Renal pelvis (tissue), 4 donors: ENCODE results near the gene TKT. TPM values are rescaled to one million over a fixed set of nuclear protein-coding genes. Genes with fewer than 3 reads are reported as not detected.

ENCODE experiments used
- DNase-seq: peaks from one replicate; pipeline ENCODE4 v3.0.0-alpha.2; 2013
- polyA plus RNA-seq, 3 donors: library from polyadenylated mRNA; unstranded; fragments of 120-200 nt; gene quantifications; one replicate each; pipeline ENCODE4 v1.2.1, GENCODE V29; 2013; ENCODE audit not compliant: insufficient read length in 3 of 3

TKT gene
- polyA plus RNA-seq, 3 donors = 107 to 136 (median 127) TPM

DNA sequence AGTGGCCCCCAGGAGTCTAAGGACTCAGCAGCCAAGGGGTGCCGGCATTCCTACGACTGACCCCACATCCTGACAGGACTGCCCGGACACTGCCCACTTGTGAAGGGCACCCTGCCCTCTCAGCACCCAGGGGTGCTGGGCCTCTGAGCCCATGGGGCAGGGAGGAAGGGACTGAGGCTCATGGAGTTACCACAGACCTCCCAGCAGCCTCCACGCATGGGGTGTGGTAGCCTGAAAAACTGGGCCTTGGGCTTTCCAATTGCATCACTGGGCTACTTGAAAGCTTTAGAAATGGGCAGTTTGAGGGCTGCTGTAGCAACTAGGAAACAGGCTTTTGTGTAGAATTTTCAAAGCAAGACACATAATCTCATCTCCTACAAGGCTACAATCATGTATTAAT, 13.2 kb downstream of the TKT start:
- DNase-seq = no peak

DNA sequence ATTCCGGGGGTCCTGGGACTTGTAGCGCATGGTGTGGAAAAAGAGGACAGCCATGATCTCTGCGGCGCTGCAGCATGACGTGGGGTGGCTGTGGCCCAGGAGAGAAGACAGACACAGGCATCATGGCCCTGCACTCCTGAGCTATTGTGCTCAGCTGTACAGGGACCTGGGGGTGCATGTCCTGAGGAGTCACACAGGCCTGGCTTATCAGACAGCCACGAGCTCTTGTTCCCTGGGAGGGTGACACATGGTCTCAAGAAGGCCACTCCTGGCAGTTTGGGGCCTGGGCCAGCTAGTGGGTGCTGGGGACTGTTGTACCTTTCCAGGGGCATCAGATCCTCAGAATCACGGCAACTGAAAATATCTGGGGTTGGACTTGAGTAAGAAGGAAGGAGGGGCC, 13.7 kb downstream of the TKT start:
- DNase-seq = no peak

DNA sequence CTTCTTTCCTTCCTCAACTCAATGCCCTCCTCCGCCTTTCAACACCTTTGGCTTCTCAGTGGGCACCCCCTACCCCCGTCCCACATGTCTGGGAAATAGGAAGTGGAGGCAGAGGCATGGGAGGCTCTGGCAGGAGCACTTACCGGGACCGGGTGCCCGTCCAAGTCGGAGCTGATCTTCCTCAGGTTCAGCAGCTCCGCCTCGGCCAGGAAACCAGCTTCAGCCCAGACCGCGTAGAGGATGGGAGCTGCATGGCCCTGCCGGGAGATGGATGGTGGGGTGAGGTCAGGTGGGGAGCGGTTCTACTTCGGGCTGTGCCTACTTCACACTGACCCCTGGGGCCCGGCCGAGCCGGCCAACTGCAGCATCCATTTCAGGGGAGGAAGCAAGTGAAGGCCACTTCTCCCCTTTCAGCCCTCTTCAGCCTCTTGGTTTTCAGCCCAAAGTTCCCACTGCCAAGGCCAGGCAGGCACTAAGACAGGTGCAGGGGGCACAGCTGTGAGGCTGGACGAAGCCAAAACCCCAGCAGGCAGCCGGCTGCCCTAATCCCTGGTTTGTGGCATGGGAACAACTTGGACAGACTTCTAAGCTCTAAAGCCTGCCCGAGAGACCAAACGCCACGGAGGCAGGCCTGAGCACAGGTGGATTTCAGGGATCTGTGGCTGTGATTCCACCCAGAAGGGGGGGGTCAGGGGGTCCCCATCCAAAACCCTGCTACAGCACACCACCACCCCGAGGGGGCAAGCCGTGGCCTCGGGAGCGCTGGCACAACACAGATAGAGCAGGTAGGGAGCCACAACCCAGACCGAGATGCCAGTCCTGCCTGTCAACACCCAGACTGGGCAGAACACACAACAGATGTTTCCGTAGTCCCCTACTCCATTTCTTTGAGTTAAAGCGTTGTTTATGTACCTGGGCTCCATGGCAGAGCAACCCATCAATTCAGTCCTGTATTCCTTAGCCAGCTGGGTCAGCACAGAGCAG, 14.5 kb downstream of the TKT start:
- DNase-seq = no peak

DNA sequence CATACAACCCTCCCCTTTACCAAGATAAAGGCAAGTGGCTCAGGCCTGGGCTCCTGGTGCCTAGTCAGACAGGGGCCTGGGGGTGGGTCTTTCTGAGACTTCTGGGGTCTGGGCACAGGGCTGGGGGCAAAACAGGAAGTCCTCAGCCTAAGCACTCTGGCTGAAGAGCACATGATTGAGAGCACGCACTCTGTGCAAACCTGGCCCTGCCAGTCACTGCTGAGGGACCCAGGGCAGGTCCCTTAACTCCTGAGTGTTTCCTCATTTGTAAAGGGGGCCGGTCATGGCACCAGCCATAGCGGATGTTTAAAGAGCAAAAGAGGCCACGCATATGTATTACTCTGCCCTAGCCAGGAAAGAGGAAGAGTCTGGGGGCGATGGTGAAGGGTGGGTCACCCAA, 16.0 kb downstream of the TKT start:
- DNase-seq = no peak

DNA sequence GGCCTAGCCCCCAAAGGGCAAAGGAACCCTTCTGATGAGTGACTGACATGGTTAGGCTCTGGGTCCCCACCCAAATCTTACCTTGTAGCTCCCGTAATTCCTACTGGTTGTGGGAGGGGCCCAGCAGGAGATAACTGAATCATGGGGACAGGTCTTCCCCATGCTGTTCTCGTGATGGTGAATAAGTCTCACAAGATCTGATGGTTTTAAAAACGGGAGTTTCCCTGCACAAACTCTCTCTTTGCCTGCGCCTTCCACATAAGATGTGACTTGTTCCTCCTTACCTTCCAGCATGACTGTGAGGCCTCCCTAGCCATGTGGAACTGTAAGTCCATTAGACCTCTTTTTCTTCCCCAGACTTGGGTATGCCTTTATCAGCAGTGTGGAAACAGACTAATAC, 16.9 kb downstream of the TKT start:
- no peak for DNase-seq

DNA sequence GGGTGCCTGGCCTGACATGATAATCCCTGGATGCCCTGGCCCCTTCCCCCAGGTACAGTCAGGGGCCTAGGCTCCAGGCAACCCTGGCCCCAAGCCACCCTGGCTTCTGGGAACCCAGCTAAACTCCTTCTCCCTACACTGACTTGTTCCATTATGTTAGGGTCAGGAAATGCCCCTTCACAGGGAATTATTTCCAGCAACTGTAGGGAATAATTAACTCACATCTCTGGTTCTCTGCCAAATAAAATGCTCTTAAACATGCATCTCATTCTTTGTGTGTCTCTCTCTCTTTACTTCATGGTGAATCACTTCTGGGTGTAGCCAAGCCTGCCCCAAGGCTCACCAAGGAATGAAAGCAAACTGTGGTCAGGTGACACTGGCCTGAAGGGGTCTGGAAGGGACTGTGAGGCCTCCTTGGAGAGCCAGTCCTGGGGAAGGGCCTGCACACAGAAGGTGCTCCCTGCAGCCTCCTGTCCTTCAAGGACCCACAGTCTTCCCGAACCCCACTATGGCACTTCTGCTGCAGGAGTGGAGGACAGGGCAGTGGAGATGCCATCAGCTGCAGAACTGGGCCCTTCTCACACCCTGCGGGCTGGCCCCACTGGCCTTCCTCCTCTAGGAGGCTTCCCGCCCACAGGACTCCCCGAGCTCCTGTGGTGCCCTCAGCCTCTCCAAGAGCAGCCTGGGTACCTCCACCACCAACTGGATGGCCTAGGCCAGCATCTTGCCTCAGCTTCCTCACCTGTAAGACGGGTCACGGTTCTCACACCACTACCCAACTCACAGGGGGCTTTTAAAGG, 17.6 kb downstream of the TKT start:
- peak; percentile 69 for DNase-seq

DNA sequence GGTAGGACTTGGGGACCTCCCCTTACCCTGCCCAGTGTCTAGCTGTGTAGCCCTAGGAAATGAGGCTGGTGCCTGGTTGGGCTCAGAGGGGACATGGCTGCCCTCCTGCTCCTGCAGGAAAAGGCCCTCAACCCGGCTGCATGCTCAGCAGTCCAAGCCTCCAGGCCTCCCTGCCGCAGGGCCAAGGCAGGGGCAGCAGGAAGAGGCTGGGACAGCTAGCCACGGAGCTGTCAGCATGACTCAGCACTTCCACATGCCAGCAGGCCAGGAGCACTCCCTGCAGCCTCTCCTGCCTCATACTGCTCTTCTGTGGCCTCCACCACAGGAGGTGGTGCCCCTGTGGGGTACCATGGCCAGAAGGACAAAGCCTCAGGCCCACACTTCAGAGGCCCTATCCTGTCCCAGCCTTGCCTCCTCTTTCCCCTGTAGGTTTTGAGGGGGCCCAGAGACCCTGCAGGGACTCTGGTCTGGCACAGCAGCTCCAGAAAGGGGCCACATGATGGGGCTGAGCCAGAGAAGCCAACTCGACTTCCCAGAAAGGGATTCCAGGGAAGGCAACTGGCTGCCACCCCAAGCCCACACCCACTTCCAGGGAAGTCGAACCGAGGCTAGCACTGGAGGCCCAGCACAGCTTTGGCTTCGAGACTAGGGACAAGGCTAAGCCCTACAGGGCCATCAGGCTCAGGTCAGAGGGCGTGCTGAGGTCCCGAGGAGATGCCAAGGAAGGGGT, 19.5 kb downstream of the TKT start:
- no peak for DNase-seq

DNA sequence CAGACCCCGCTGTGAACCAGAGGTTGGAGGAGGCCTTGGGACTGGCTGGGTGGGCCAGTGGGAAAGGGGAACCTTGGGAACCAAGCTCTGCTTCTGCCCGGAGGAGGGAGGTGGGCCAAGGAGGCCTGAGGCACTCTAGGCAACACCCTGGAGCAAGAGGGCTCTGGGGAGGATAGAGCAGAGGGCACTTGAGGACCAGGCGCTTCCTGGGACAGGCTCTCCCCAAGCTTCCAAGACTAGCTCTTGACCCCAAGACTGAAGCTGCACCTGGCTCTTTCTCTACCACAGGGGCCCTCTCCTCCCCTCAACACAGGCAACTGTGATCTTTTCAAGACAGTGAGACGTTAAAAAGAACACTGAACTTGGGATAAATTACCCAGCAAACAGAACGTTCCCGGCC, 20.3 kb downstream of the TKT start:
- DNase-seq = no peak

DNA sequence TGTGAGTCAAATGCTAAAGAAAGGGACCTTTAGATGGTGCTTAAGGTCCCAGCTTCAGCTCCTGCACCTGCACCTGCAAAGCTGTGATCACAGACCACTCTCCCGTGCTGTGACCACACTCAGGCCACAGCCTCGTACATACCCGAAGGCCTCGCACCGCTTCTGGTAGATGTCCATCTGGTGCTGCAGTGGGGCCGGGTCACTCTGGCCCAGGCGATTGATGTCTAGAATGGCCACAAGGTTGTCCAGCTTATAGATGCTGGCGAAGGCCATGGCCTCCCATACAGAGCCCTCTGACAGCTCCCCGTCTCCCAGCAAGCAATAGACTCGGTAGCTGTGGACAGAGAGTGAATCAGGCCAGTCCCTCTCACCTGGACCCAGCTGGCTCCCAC, 21.0 kb downstream of the TKT start:
- DNase-seq = no peak

DNA sequence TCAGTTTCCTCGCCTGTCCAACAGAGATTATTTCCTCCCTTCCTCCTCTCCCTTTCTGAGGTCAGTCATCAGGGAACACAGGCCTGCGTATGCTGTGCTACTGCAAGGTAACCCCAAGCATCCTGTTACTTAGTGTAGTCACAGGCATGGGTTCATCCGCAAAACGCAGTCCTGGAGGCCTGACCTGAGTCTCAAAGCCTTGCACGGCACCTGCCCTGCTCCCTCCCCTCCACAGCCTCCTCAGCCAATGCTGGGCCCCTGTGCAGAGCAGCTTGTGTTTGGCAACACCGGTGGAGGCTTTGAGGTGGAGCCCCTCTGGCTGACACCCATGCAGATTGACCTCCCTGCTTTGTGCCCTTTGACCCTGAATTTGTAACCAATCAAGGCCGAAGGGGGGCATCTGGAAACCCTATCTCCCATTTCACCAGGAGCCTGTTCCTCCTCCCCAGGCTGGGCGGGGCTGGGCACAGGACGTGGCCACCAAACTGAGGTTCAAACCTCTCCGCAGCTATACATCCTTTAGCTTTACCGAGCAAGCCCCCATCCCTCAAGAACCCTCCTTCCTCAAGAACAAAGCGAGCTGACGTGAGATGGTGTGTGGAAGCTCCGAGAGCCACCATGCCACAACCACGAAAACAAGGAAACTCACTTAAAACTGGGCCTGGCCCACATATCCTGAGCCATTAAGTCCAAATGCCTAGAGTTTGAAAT, 21.5 kb downstream of the TKT start:
- no peak for DNase-seq

DNA sequence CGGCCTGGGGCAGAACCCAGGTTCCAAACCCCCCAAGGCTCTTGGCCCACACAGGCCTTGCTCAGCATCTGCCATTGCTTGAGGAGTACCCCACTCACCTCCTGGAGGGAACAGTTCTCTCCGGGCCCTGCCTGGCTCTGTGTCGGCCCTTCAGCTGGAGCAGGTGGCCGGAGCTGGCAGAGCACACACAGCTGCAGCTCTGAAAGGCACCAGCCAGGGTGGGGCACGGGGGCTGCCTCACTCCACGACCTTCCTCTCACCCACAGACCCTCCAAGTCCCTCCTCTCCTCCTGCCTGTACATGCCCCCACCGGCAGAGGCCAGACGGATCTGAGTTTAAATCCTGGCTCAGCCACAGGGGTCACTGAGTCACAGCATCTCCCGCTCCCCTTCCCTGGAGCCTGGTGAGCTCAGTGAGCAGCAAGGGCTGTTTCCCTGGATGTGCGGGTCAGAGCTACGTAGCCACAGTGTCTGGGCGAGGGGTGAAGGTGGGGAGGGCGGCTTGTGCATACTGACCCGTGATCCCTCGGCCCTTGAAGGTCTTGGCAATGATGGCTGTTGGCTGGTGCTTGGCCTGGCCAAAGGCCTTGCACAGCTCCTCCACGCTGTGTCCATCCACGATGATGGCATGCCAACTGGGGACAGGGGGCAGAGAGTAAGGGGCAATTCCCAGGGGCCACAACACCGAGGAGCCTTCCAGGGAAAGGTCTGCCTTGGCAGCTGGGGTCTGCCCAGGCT, 23.0 kb downstream of the TKT start:
- no peak for DNase-seq

DNA sequence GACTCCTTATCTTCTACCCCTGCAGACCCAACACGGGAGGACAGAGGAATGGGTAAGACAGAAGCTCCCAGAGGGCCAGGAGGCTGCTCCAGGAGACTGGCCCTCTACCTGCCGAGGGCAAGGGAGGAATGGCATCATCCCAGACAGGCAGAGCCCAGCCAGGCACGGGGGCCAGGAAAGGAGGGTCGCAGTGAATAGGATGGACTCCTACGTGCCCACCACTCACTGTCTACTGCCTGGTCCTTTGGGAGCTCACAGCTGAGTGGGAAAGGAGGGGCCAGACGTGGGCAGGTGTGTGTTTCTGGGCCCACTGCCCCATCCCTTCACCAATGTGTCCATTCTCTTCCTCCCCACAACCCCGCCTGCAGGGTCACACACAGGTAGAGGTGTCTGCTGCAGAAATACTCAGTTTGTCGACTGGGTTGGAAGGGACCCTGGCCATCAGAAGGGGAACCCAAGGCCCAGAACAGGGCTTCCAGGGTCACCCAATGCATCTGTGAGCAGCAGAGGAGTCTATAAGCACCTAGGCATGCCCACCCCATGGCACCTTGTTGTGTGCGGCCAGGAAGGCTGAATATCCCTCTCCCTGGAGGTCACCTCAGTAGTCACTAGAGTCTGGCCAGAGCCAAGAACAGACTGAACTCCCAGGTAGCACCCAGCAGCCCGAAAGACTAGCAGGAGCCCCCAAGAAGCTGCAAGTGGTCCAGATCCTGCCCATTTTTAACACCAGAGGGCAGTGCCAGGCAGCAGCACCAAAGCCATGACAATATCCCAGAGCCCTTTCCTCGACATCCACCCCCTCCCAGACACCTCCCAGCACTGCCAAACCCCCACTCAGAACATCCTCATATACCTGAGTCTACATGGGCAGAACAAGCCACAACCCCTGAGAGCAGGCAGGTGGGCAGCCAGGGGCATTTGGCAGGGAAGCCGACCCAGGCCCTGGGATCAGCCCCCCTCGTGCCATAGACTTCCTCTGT, 24.0 kb downstream of the TKT start:
- no peak for DNase-seq

DNA sequence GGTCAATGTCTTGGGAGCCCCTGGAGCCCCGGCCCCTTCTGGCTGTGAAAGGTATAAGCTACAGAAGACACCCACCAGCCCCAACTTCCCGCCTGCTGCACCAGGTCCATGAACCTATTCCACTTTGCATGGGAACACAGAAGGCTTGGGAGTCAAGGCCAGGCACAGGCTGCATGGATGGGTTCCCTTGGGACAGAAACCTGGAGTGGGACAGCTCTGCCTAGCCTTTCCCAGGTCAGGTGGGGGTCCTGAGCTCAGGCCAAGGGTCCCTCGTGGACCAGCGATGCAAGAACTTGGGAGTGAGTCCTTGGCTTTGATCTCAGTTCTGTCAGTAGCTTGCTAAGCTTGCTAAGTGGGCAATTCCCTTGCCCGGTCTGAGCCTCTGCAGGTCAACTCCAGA, 25.0 kb downstream of the TKT start:
- no peak for DNase-seq

DNA sequence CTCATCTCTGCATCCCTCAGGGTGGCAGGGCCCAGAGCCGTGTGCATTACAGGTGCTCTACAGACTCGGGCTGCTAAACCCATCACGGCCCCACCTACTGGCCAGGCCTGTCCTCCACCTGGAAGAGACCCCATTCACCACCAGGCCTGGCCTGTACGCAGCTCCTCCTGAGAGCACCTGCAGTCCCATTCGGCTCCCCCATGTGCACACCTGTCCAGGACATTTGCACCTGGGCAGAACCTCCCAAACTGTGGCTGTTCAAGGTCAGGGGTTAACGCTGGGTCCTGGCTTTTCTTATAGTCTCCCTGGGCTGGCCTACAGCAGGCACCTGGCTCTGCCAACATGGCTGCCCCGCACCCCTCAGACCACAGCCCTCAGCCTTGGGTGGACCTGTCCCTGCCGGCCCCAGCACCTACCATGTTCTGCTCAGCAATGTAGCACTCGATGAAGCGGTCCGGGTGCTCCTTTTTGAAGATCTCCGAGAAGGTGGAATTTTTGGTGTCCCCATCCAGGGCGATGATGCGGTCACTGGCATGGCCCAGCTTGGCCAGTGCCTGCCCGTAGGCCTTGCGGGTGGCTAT, 25.7 kb downstream of the TKT start:
- DNase-seq = no peak

DNA sequence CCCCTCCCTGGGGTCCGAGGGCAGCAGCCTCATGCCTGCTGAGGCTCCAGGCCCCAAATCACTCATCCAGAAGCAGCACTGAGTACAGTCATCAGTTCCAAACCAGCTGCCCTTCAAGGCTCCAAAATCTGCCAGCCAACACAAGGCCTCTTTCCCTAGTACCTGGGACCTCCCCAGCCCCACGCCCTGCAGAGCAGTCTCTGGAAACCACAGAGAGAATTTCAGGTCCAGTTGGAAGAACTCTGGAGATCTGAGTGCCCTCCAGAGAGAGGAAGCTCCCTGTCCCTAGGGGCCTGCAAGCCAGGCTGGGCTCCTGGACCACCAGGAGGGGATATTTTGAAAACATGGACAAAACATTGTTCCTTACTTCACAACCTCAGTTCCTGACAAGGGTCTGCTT, 26.2 kb downstream of the TKT start:
- no peak for DNase-seq

DNA sequence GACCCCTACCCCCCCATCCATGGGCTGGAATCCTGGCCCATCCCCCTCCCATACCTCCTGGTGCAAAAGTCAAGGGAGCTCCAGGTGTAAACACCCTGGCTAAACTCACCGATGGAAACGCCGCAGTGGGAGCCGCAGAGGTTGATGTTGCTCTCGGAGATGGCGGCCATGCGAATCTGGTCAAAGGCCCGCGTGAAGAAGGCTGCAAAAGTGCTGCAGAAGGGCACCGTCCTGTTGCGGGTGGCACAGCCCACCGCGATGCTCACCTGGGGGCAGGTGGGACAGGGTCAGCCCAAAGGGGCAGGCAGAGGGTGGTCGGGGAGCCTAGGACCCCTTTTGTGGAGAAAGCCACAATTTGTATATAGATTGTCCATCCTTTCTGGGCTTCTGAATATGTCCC, 26.7 kb downstream of the TKT start:
- no peak for DNase-seq

DNA sequence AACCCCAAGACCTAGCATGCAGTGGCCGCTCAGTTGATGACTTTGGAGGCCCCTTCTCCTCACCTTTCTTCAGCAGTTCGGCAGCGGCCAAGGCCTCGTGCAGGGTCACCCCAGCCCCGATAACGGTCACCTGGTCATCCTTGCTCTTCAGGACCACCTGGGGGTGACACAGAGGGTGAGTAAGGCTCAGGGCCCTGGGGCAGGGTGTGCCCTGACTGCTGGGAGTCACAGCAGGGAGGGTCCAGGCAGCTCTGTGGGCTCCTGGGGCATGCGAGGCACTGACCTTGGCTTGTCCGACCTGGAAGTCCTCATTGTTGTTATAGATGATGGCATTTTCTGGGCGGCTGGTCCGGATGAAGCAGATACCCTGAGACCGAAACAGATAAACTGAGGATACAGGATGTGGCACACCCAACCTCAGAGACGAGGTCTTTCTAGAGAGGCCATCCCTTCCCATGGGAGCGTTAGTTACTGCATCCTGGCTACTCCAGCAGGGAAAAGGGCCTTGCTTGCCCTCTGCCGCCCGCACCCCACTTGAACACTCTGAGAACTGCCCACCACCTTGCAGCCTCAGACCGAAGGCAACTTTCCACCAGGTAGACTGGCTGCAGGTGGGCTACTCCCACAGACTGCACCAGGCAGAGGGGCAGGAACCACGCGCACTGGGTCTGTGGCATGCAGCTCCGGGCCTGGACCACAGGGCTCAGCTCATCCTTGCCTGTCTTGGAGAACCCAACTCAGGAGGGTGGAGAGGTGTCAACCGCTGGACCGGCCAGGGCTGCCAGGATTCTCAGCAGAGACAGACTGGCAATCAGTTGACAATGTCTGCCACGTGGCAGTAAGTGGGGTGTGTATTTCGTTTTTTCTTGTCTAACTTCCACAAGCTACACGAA, 27.6 kb downstream of the TKT start:
- no peak for DNase-seq

DNA sequence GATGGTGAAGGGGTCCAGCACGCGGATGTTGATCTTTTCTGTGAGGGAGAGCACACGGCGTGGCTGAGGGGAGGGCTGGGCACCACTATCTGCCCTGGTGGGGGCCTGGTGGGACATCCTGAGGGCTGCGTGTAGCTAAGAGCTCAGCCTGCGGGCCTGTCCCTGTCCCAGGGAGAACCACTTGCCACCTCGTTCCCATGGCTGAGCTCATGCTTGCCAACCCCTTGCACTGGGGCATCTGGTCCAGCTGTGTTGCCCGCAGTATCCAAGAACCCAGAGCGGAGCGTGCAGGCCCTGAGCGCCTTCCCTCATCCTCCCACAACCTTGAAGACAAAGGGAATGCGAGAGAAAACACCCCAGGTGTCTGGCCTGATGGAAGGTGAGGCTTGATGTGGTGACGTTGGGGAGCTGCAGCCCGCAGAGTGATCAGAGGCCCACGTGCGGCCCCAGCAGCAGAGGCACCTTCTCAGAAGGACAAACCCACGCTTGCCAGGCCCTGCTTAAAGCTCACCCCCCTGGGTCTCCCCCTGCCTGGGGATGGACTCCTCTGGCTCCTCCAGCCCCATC, 28.9 kb downstream of the TKT start:
- DNase-seq = no peak
